ENCODE results near the gene ACACA.

- no peak for TF ChIP-seq POLR2AphosphoS5 (IDR thresholded peaks at IDR 0.05)
- TF ChIP-seq CTCF (IDR thresholded peaks at IDR 0.05): no peak
- no peak for TF ChIP-seq EP300 (IDR thresholded peaks at IDR 0.05)
These were observed 22.4 kb upstream of the ACACA start for GRCh38 chr17:37429039-37429438.
